Upper lobe of left lung (tissue), 6 donors: ENCODE measurements around the gene ARFIP1. TPM values are rescaled to one million over a fixed set of nuclear protein-coding genes. Genes with fewer than 3 reads are reported as not detected.
"Not testable (repeated sequence)": the region's sequence is repeated elsewhere in the genome, so short reads cannot be mapped to it uniquely, and the experiment has no call there.

Experiments used
- ATAC-seq, 2 donors: fragments of 200-7000 bp; cut with Tn5 transposase; one replicate each; pipeline ENCODE4 v1.9.1; 2022; ENCODE audit warnings: mild to moderate bottlenecking in 2 of 2, moderate library complexity in 2 of 2; ENCODE audit not compliant: low FRiP score in 2 of 2
- DNase-seq, 2 donors: peaks; one replicate each; pipeline ENCODE4 v3.0.0-alpha.2; 2019 to 2020
- H3K27ac ChIP-seq, 4 donors: fragments of 200-600 bp; sonication (generic); one replicate each; pipeline ENCODE4 v1.5.1; 2016 to 2019
- H3K27me3 ChIP-seq, 4 donors: fragments of 200-600 bp; sonication (generic); one replicate each; pipeline ENCODE4 v1.5.1; 2017 to 2019
- H3K36me3 ChIP-seq, 4 donors: fragments of 200-600 bp; sonication (generic); one replicate each; pipeline ENCODE4 v1.5.1; 2016 to 2019
- H3K4me1 ChIP-seq, 4 donors: fragments of 200-600 bp; sonication (generic); one replicate each; pipeline ENCODE4 v1.5.1; 2018 to 2019
- H3K4me3 ChIP-seq, 4 donors: fragments of 200-600 bp; sonication (generic); one replicate each; pipeline ENCODE4 v1.5.1; 2017 to 2019; ENCODE audit warnings: mild to moderate bottlenecking in 2 of 4, moderate library complexity in 1 of 4
- H3K9me3 ChIP-seq, 4 donors: fragments of 200-600 bp; sonication (generic); one replicate each; pipeline ENCODE4 v1.5.1; 2018 to 2019
- CTCF ChIP-seq, 6 experiments: fragments of 450-650 bp in 4 of 6; fragments of 200-600 bp in 2 of 6; sonication (generic) in 2 of 6; IDR thresholded peaks; one replicate each; pipeline ENCODE4 v1.5.1; 2016 to 2019; ENCODE audit warnings: antibody characterized with exemption in 6 of 6
- EP300 ChIP-seq, 4 donors: sonication (generic); formaldehyde crosslinking; IDR thresholded peaks; one replicate each; pipeline ENCODE4 v1.5.1; 2017; ENCODE audit warnings: antibody characterized with exemption in 4 of 4, control low read depth in 2 of 4
- POLR2A ChIP-seq, 4 donors: fragments of 450-650 bp; IDR thresholded peaks; one replicate each; pipeline ENCODE4 v1.5.1; 2016 to 2017; ENCODE audit warnings: antibody characterized with exemption in 4 of 4, mild to moderate bottlenecking in 2 of 4
- POLR2AphosphoS5 ChIP-seq, 2 donors: sonication (generic); formaldehyde crosslinking; IDR thresholded peaks; one replicate each; pipeline ENCODE4 v1.5.1; 2017; ENCODE audit warnings: antibody characterized with exemption in 2 of 2
- WGBS, 2 donors: methylation state at CpG; one replicate each; pipeline ENCODE4 v1.1.5; 2017 to 2018; 5-methylcytosine and 5-hydroxymethylcytosine counted together
- total RNA-seq, 6 donors: library from RNA; depleted of rRNA in 4 of 6; stranded (reverse); fragments of >200 nt in 4 of 6; gene quantifications; one replicate each; pipeline versions ENCODE4 v1.1.0 to v1.2.1, GENCODE V29; 2016 to 2021
- donor health status: DM: no; HTN: no; CAD: no; lungs with moderate emphysema.
- donor health status: DM: no; HTN: yes; CAD: no; lungs with severe emphysema.

Gene ARFIP1
- total RNA-seq, 6 donors from 2014 or later = 17.8 to 54.0 (median 30.4) TPM

GRCh38 chr4:152828122-152828521, 48.4 kb downstream of the ARFIP1 start:
- WGBS, 2 donors = 100% methylated on average over 1 of the region's 1 CpG
- DNase-seq (no peak), ATAC-seq (no peak)
- H3K27ac ChIP-seq = no peak overlapping the region
- H3K27me3 ChIP-seq = no peaks in the 10 kb centered on the region
- H3K4me3 ChIP-seq = no peak overlapping the region
- H3K9me3 ChIP-seq = no peaks in the 10 kb centered on the region
- no peaks in the 10 kb centered on the region for H3K4me1 ChIP-seq
- TF ChIP-seq CTCF (IDR thresholded peaks at IDR 0.05) = no peak
- TF ChIP-seq POLR2AphosphoS5 (IDR thresholded peaks at IDR 0.05) = no peak
- TF ChIP-seq POLR2A (IDR thresholded peaks at IDR 0.05) = no peak
- TF ChIP-seq EP300 (IDR thresholded peaks at IDR 0.05) = no peak
- no peaks in the 10 kb centered on the region for H3K36me3 ChIP-seq

- TF ChIP-seq POLR2AphosphoS5 (IDR thresholded peaks at IDR 0.05) (no peak), CTCF (IDR thresholded peaks at IDR 0.05) (no peak), EP300 (IDR thresholded peaks at IDR 0.05) (no peak), POLR2A (IDR thresholded peaks at IDR 0.05) (no peak)
- Histone ChIP-seq H3K4me3 (no peak overlapping the region), H3K27me3 (no peaks in the 10 kb centered on the region)
These were observed 51.7 kb downstream of the ARFIP1 start for GRCh38 chr4:152831416-152831815.

GRCh38 chr4:152836936-152837335, 57.2 kb downstream of the ARFIP1 start:
- DNase-seq (no peak), ATAC-seq (no peak)
- Histone ChIP-seq H3K9me3 (no peaks in the 10 kb centered on the region), H3K4me3 (no peak overlapping the region), H3K4me1 (no peaks in the 10 kb centered on the region), H3K27me3 (no peaks in the 10 kb centered on the region), H3K27ac (no peak overlapping the region), H3K36me3 (peaks cover 0 to 4% (median 0%) of the 10 kb centered on the region in 4 donors)
- no peak for TF ChIP-seq CTCF (IDR thresholded peaks at IDR 0.05)
- no peak for TF ChIP-seq EP300 (IDR thresholded peaks at IDR 0.05)
- no peak for TF ChIP-seq POLR2AphosphoS5 (IDR thresholded peaks at IDR 0.05)
- TF ChIP-seq POLR2A (IDR thresholded peaks at IDR 0.05) = no peak
- WGBS, 2 donors = 95 to 98% methylated on average over 3 of the region's 3 CpGs

More at GRCh38 chr4:152831416-152831815, 51.7 kb downstream of the ARFIP1 start:
- WGBS, 2 donors = 95 to 96% methylated on average over 2 of the region's 2 CpGs
- Histone ChIP-seq H3K9me3 (no peaks in the 10 kb centered on the region), H3K27ac (no peak overlapping the region), H3K36me3 (no peaks in the 10 kb centered on the region), H3K4me1 (no peaks in the 10 kb centered on the region)
- ATAC-seq = no peak
- DNase-seq = no peak

- WGBS, 2 donors = 68 to 95% methylated on average over 1 of the region's 1 CpG
- not testable (repeated sequence) for ATAC-seq
These were observed 60.0 kb downstream of the ARFIP1 start for GRCh38 chr4:152839729-152840128.

GRCh38 chr4:152843481-152844090, 63.8 kb downstream of the ARFIP1 start:
- Histone ChIP-seq H3K36me3 (peaks cover 0 to 5% (median 0%) of the 10 kb centered on the region in 4 donors), H3K9me3 (no peaks in the 10 kb centered on the region), H3K27me3 (no peaks in the 10 kb centered on the region), H3K4me3 (no peak overlapping the region), H3K27ac (no peak overlapping the region), H3K4me1 (peaks cover 0 to 6% (median 0%) of the 10 kb centered on the region in 4 donors)
- no peak for TF ChIP-seq POLR2AphosphoS5 (IDR thresholded peaks at IDR 0.05)
- no peak for TF ChIP-seq POLR2A (IDR thresholded peaks at IDR 0.05)
- peak in 1 of 2 donors; percentile 35 for DNase-seq
- ATAC-seq = no peak
- WGBS, 2 donors = 87 to 93% methylated on average over 11 of the region's 11 CpGs

More at GRCh38 chr4:152839729-152840128, 60.0 kb downstream of the ARFIP1 start:
- H3K4me3 ChIP-seq, H3K36me3 ChIP-seq, H3K27ac ChIP-seq, H3K9me3 ChIP-seq, H3K4me1 ChIP-seq, DNase-seq, H3K27me3 ChIP-seq: not testable (repeated sequence)

- 95 to 100% methylated on average over 1 of the region's 1 CpG for WGBS, 2 donors
- TF ChIP-seq EP300 (IDR thresholded peaks at IDR 0.05) (no peak), POLR2AphosphoS5 (IDR thresholded peaks at IDR 0.05) (no peak), POLR2A (IDR thresholded peaks at IDR 0.05) (no peak), CTCF (IDR thresholded peaks at IDR 0.05) (no peak)
- Histone ChIP-seq H3K4me1 (peaks cover 7 to 30% (median 14%) of the 10 kb centered on the region in 4 donors), H3K9me3 (no peaks in the 10 kb centered on the region), H3K27me3 (no peaks in the 10 kb centered on the region), H3K4me3 (no peak overlapping the region), H3K36me3 (no peaks in the 10 kb centered on the region), H3K27ac (no peak overlapping the region)
- ATAC-seq = no peak
- no peak for DNase-seq
These were observed 67.6 kb downstream of the ARFIP1 start for GRCh38 chr4:152847376-152847775.
